H9 (cell line): ENCODE results near the gene ELMOD1. TPM values are rescaled to one million over a fixed set of nuclear protein-coding genes. Genes with fewer than 3 reads are reported as not detected.

Source experiments
- DNase-seq: peaks from one replicate; pipeline ENCODE4 v3.0.0-alpha.2; 2017
- H2AFZ ChIP-seq: one replicate; pipeline ENCODE4 v1.6.1; 2013; ENCODE audit warnings: mild to moderate bottlenecking, low read length, control low read depth, moderate library complexity
- H2AK5ac ChIP-seq: 2 replicates; pipeline ENCODE4 v1.6.1; 2013; ENCODE audit warnings: low read length, control low read depth, mixed read lengths; ENCODE audit not compliant: insufficient read length
- H2BK120ac ChIP-seq: one replicate; pipeline ENCODE4 v1.6.1; 2013; ENCODE audit warnings: low read depth, mild to moderate bottlenecking, low read length, control low read depth, inconsistent platforms; ENCODE audit not compliant: poor library complexity, severe bottlenecking
- H2BK12ac ChIP-seq: 2 replicates; pipeline ENCODE4 v1.6.1; 2013; ENCODE audit warnings: low read length, control low read depth, mixed read lengths, low read depth; ENCODE audit not compliant: insufficient read length
- H2BK15ac ChIP-seq: 2 replicates; pipeline ENCODE4 v1.6.1; 2013; ENCODE audit warnings: low read depth, low read length, control low read depth
- H2BK20ac ChIP-seq: one replicate; pipeline ENCODE4 v1.6.1; 2013; ENCODE audit warnings: low read depth, mild to moderate bottlenecking, low read length, control low read depth, inconsistent platforms; ENCODE audit not compliant: poor library complexity, severe bottlenecking
- H2BK5ac ChIP-seq: 2 replicates; pipeline ENCODE4 v1.6.1; 2013; ENCODE audit warnings: low read length, control low read depth, mixed read lengths; ENCODE audit not compliant: insufficient read length
- H3K14ac ChIP-seq: 2 replicates; pipeline ENCODE4 v1.6.1; 2013; ENCODE audit warnings: low read length, control low read depth; ENCODE audit not compliant: insufficient read depth
- H3K18ac ChIP-seq: 2 replicates; pipeline ENCODE4 v1.6.1; 2013; ENCODE audit warnings: low read depth, mild to moderate bottlenecking, mixed read lengths, low read length, control low read depth; ENCODE audit not compliant: insufficient read length
- H3K23ac ChIP-seq: 2 replicates; pipeline ENCODE4 v1.6.1; 2013; ENCODE audit warnings: low read length, control low read depth, mixed read lengths, low read depth; ENCODE audit not compliant: insufficient read length
- H3K23me2 ChIP-seq: 2 replicates; pipeline ENCODE4 v1.6.1; 2013; ENCODE audit warnings: low read depth, mild to moderate bottlenecking, mixed read lengths, low read length, control low read depth; ENCODE audit not compliant: insufficient read length, poor library complexity, severe bottlenecking
- H3K27ac ChIP-seq: 2 replicates; pipeline ENCODE4 v1.5.1; 2013; ENCODE audit warnings: low read length, control low read depth, mixed read lengths, low read depth; ENCODE audit not compliant: insufficient read length
- H3K27me3 ChIP-seq: 2 replicates; pipeline ENCODE4 v1.6.1; 2013; ENCODE audit warnings: low read length, control low read depth, inconsistent platforms; ENCODE audit not compliant: insufficient read depth
- H3K4ac ChIP-seq: 2 replicates; pipeline ENCODE4 v1.6.1; 2013; ENCODE audit warnings: low read depth, mild to moderate bottlenecking, control low read depth, inconsistent platforms, low read length, moderate library complexity
- H3K4me1 ChIP-seq: 2 replicates; pipeline ENCODE4 v1.6.1; 2013; ENCODE audit warnings: low read length, control low read depth, inconsistent platforms; ENCODE audit not compliant: insufficient read depth
- H3K4me2 ChIP-seq: 2 replicates; pipeline ENCODE4 v1.6.1; 2013; ENCODE audit warnings: low read length, control low read depth, mixed read lengths; ENCODE audit not compliant: insufficient read length, insufficient read depth
- H3K56ac ChIP-seq: 2 replicates; pipeline ENCODE4 v1.6.1; 2013; ENCODE audit warnings: low read depth, mild to moderate bottlenecking, mixed read lengths, low read length, control low read depth; ENCODE audit not compliant: insufficient read length
- H3K79me1 ChIP-seq: 2 replicates; pipeline ENCODE4 v1.6.1; 2013; ENCODE audit warnings: low read depth, mild to moderate bottlenecking, moderate library complexity, low read length, control low read depth, inconsistent platforms; ENCODE audit not compliant: insufficient read depth, poor library complexity, severe bottlenecking
- H3K79me2 ChIP-seq: 2 replicates; pipeline ENCODE4 v1.6.1; 2013; ENCODE audit warnings: low read length, control low read depth, inconsistent platforms; ENCODE audit not compliant: insufficient read depth
- H3K9ac ChIP-seq: 2 replicates; pipeline ENCODE4 v1.6.1; 2013; ENCODE audit warnings: low read length, control low read depth, mixed read lengths; ENCODE audit not compliant: insufficient read length; ENCODE audit errors: extremely low read depth
- H3K9me3 ChIP-seq: one replicate; pipeline ENCODE4 v1.6.1; 2013; ENCODE audit warnings: low read depth, low read length, inconsistent platforms; ENCODE audit not compliant: control insufficient read depth
- H3T11ph ChIP-seq: one replicate; pipeline ENCODE4 v1.6.1; 2013; ENCODE audit warnings: mild to moderate bottlenecking, low read length, control low read depth, inconsistent platforms
- H4K20me1 ChIP-seq: one replicate; pipeline ENCODE4 v1.6.1; 2013; ENCODE audit not compliant: control insufficient read depth, insufficient read length, insufficient read depth
- H4K5ac ChIP-seq: 2 replicates; pipeline ENCODE4 v1.6.1; 2013; ENCODE audit warnings: low read depth, mild to moderate bottlenecking, mixed read lengths, low read length, control low read depth; ENCODE audit not compliant: insufficient read length
- H4K8ac ChIP-seq: replicated peaks from 2 replicates; pipeline ENCODE4 v1.6.1; 2013; ENCODE audit warnings: low read length, control low read depth, mixed read lengths, low read depth; ENCODE audit not compliant: insufficient read length
- H4K91ac ChIP-seq: 2 replicates; pipeline ENCODE4 v1.6.1; 2013; ENCODE audit warnings: low read depth, mild to moderate bottlenecking, moderate library complexity, mixed read lengths, low read length, control low read depth; ENCODE audit not compliant: insufficient read length
- H3K27ac Mint-ChIP-seq, 3 experiments: 2 replicates in 2 of 3; 3 replicates in 1 of 3; pipeline ENCODE4 v1.8.0; 2020 to 2021; ENCODE audit warnings: mixed read lengths in 3 of 3, mild to moderate bottlenecking in 1 of 3, moderate library complexity in 1 of 3
- H3K27me3 Mint-ChIP-seq: 2 replicates; pipeline ENCODE4 v1.8.0; 2021; ENCODE audit warnings: low read depth, mild to moderate bottlenecking, moderate library complexity, mixed read lengths
- H3K36me3 Mint-ChIP-seq, 3 experiments: 2 replicates in 2 of 3; 3 replicates in 1 of 3; pipeline ENCODE4 v1.8.0; 2020 to 2021; ENCODE audit warnings: low read depth in 3 of 3, mixed read lengths in 3 of 3; ENCODE audit not compliant: insufficient read depth in 1 of 3
- H3K4me1 Mint-ChIP-seq, 2 experiments: 2 replicates each; pipeline ENCODE4 v1.8.0; 2020; ENCODE audit warnings: mixed read lengths in 2 of 2
- H3K4me3 Mint-ChIP-seq, 2 experiments: 2 replicates in 1 of 2; 3 replicates in 1 of 2; pipeline ENCODE4 v1.8.0; 2020 to 2021; ENCODE audit warnings: mild to moderate bottlenecking in 2 of 2, mixed read lengths in 2 of 2, moderate library complexity in 1 of 2
- H3K9me3 Mint-ChIP-seq, 2 experiments: 2 replicates in 1 of 2; 3 replicates in 1 of 2; pipeline ENCODE4 v1.8.0; 2020; ENCODE audit warnings: mild to moderate bottlenecking in 2 of 2, mixed read lengths in 2 of 2, moderate library complexity in 1 of 2
- WGBS: extraction: QIAGEN DNeasy Blood & Tissue Kit; methylation state at CpG from one replicate; pipeline ENCODE4 v1.1.7; 2013; ENCODE audit warnings: missing lambda C conversion rate, low lambda C conversion rate, mixed read lengths; ENCODE audit not compliant: insufficient read length; ENCODE audit errors: extremely low coverage; 5-methylcytosine and 5-hydroxymethylcytosine counted together
- total RNA-seq: library from RNA; stranded (reverse); gene quantifications from 2 replicates; pipeline ENCODE4 v1.2.1, GENCODE V29; 2021
- TF ChIP-seq, protein P1 (sequence below): fragments of 200-600 bp; sonication (generic); conservative IDR thresholded peaks from 3 replicates; pipeline ENCODE4 v1.8.0; 2021; ENCODE audit warnings: antibody characterized with exemption, mild to moderate bottlenecking

The ELMOD1 gene
- total RNA-seq, 1 experiment from 2014 or later, result 0.61 TPM

DNA sequence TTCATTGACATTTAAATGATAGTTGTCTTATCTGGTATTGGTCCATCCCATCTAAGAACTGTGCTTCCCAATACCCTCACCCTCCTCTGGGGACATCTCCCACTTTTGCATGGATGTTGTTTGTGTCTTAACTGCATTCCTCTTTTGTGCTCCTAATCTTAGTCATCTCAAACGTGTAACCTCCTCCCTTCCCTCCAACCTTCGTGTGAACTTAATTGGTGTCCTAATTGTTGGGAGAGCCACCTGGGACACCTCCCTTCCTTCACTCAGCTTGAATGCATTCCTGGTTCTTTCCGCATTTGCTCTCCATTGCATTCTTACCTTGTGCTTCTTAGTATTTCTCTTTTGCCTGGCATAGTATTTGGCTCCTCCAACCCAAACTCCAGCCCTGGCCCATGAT, 9.8 kb upstream of the ELMOD1 start:
- H3K9me3 ChIP-seq, result no peaks in the 10 kb centered on the region
- H2BK12ac ChIP-seq, result no peak overlapping the region
- no peak overlapping the region for H3K4ac ChIP-seq
- no peak overlapping the region for H2BK20ac ChIP-seq
- TF ChIP-seq, protein P1, sequence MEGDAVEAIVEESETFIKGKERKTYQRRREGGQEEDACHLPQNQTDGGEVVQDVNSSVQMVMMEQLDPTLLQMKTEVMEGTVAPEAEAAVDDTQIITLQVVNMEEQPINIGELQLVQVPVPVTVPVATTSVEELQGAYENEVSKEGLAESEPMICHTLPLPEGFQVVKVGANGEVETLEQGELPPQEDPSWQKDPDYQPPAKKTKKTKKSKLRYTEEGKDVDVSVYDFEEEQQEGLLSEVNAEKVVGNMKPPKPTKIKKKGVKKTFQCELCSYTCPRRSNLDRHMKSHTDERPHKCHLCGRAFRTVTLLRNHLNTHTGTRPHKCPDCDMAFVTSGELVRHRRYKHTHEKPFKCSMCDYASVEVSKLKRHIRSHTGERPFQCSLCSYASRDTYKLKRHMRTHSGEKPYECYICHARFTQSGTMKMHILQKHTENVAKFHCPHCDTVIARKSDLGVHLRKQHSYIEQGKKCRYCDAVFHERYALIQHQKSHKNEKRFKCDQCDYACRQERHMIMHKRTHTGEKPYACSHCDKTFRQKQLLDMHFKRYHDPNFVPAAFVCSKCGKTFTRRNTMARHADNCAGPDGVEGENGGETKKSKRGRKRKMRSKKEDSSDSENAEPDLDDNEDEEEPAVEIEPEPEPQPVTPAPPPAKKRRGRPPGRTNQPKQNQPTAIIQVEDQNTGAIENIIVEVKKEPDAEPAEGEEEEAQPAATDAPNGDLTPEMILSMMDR, result no peak
- no peaks in the 10 kb centered on the region for H4K20me1 ChIP-seq
- H3K9ac ChIP-seq, result no peak overlapping the region
- no peak overlapping the region for H2AFZ ChIP-seq
- H2BK5ac ChIP-seq, result no peak overlapping the region
- H3T11ph ChIP-seq, result no peak overlapping the region
- Mint-ChIP-seq H3K27ac (peak overlapping the region in 1 of 3 experiments; percentile 41; a peak in 3 of 7 replicates), H3K27me3 (no peaks in the 10 kb centered on the region; the same call in 1 of the 2 replicates), H3K4me3 (no peak overlapping the region), H3K4me1 (peaks cover 14 to 21% of the 10 kb centered on the region in 2 experiments), H3K36me3 (peaks cover 0 to 6% (median 0%) of the 10 kb centered on the region in 3 experiments; a peak in 3 of 7 replicates), H3K9me3 (peaks cover 5 to 9% of the 10 kb centered on the region in 2 experiments; a peak in 3 of 5 replicates)
- no peak overlapping the region for H2AK5ac ChIP-seq
- WGBS, result no CpG with 5 or more reads among the region's 3 CpGs
- no peaks in the 10 kb centered on the region for H3K27me3 ChIP-seq
- H4K8ac ChIP-seq, result no peak overlapping the region
- H3K23me2 ChIP-seq, result no peaks in the 10 kb centered on the region
- H3K4me2 ChIP-seq, result no peak overlapping the region
- no peak overlapping the region for H4K91ac ChIP-seq
- no peak overlapping the region for H3K56ac ChIP-seq
- no peak overlapping the region for H2BK15ac ChIP-seq
- no peaks in the 10 kb centered on the region for H3K79me2 ChIP-seq
- no peak overlapping the region for H3K27ac ChIP-seq
- no peak overlapping the region for H3K23ac ChIP-seq
- DNase-seq, result no peak
- H2BK120ac ChIP-seq, result no peak overlapping the region
- H3K4me1 ChIP-seq, result no peaks in the 10 kb centered on the region
- no peak overlapping the region for H3K18ac ChIP-seq
- H4K5ac ChIP-seq, result no peak overlapping the region
- H3K79me1 ChIP-seq, result no peaks in the 10 kb centered on the region
- H3K14ac ChIP-seq, result no peak overlapping the region
